Colon (tissue), 2 donors: ENCODE results near the gene TMEM165.

ENCODE experiments used
- FAIRE-seq: peaks from 2 replicates; lab custom pipeline; 2012; peaks lifted over from hg19 to GRCh38; lab: Jason Lieb, UNC
- donor health status: control.
- donor health status: control.

The TMEM165 gene

DNA sequence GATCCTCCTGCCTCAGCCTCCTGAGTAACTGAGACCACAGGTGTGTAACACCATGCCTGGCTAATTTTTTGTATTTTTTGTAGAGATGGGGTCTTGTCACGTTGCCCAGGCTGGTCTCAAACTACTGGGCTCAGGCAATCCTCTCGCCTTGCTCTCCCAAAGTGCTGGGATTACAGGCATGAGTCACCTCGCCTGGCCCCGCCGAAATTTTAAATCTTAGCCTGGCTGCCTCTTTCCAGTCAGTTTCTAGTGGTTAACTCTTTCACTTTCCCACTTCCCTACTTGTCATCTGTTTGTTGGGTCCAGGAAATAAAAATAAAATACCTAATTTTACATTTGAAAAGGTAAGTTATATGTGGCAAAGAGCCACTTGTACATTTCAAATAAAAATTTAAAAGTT lies 62.4 kb downstream of the TMEM165 start:
- FAIRE-seq = no peak

DNA sequence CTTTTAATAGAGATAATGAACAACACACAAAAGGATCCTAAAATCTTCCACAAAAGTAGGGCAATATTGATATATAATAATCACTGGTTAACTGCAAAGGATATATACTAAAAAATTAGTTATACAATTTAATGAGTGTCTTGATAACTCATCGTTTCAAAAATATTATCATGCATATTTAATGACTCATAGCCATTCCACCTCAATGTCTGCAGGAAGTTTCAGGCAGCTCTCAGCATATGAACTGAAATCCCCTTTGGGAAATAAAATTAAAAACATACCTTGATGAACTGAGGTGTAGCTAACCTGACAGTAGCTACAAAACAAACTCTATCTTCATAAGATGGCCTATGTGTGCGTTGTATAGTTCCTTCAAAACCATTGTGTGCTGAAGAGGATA lies 62.9 kb downstream of the TMEM165 start:
- no peak for FAIRE-seq

DNA sequence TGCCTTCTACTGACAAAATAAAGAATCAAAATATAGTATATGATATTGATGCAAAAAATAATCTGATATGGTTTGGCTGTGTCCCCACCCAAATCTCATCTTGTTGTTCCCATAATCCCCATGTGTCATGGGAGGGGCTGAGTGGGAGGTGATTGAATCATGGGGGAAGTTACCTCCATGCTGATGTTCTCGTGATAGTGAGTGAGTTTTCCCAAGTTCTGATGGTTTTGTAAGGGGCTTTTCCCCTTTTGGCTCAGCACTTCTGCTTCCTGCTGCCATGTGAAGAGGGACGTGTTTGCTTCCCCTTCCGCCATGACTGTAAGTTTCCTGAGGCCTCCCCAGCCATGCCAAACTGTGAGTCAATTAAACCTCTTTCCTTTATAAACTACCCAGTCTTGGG lies 70.2 kb downstream of the TMEM165 start:
- no peak for FAIRE-seq

DNA sequence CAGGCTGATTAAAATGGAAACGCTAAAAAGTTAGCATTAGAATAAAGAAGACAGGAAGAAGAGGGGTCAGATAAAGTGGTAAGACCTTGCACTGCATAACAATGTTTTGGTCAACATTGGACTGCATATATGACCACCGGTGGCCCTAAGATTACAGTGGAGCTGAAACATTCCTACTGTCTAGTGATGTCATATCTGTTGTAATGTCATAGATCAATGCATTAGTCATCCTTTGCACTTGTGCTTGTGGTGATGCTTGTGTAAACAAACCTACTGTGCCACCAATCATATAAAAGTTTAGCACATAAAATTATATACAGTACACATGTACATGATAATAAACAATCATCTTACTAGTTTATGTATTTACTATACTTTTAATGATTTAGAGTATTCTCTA lies 73.0 kb downstream of the TMEM165 start:
- FAIRE-seq = no peak

DNA sequence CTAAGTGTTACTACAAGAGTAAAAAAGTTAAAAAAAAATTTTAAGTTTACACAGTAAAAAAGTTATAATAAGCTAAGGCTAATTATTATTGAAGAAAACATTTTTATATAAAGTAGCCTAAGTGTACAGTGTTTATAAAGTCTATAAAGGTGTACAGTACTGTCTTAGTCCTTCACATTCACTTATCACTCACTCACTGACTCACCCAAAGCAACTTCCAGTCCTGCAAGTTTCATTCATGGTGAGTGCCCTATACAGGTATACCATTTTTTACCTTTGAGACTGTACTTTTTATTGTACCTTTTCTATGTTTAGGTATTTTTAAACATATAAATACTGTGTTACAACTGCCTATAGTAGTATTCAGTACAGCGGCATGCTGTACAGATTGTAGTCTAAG lies 74.2 kb downstream of the TMEM165 start:
- no peak for FAIRE-seq
